GM21381 (cell line): Measurements from ENCODE around the gene MTSS2.
"Not testable (repeated sequence)": the region's sequence is repeated elsewhere in the genome, so short reads cannot be mapped to it uniquely, and the experiment has no call there.

ENCODE experiments used
- ATAC-seq: cut with Tn5 transposase; IDR thresholded peaks from one replicate; pipeline ENCODE4 v1.9.1; 2021; ENCODE audit warnings: mild to moderate bottlenecking, moderate library complexity; ENCODE audit not compliant: unreplicated experiment

MTSS2 gene

DNA sequence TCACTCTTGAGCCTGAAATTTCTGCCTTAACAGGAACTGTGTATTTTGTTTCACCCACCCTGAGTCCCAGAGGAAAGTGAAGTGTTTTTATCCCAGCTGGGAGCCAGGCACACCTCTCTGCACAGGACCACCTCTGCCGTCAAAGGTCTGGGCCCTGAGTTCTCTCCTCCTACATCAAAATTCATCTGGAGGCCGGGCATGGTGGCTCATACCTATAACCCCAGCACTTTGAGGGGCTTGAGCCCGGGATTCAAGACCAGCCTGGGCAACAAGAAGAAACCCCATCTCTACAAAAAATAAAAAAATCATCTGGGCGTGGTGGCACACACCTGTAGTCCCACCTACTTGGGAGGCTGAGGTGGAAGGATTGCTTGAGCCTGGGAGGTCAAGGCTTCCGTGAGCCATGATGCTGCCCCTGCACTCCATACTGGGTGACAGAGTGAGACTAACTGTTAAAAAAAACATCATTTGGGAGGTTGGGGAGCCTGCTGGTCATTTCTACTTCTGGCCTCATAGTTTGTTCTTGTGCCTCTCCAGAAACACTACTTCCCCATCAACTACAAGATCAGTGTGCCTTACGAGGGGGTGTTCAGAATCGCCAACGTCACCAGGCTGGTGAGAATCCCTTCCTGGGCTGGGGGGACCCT, 29.7 kb downstream of the MTSS2 start:
- no peak for ATAC-seq

DNA sequence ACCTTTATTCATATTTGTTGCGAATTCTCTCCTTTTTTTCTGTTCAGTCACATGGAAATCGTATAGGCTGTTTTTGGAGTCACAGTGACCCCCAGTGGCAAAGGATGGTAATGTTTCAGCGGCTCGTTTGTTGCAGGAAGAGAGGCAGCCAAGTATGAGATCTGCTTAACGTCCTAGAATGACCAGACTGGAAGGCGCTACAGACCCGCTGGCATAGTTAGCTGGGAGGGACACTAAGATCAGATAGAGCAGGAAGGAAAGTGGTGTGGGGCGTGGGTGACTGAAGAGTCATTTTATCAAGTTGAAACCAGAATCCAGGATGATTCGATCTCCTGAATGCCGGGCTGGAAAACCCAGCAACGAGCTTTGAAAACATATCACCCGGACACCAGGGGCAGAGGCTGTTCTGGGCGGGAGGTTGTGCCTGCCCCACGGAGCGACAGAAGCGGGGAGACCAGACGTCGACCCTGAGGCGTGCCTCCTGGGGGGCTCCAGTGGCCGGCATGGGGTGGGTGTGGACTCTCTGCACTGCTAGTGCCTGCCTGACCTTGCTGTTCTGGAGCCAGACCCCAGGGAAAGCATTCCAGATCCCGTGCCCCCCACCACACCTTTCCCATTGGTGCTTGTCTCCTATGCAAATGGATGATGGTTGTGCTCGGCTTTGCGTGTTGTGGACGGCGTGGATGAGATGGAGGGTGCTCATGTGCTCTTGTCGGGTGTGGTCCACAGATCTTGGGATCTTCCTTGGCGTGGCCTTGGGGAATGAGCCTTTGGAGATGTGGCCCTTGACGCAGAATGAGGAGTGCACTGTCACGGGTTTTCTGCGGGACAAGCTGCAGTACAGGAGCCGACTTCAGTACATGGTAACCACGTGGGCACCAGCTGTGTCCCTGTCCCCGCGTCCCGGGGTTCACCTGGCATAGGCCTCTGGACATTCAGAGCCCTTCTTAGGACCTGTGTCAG, 31.8 kb downstream of the MTSS2 start:
- ATAC-seq = no peak

DNA sequence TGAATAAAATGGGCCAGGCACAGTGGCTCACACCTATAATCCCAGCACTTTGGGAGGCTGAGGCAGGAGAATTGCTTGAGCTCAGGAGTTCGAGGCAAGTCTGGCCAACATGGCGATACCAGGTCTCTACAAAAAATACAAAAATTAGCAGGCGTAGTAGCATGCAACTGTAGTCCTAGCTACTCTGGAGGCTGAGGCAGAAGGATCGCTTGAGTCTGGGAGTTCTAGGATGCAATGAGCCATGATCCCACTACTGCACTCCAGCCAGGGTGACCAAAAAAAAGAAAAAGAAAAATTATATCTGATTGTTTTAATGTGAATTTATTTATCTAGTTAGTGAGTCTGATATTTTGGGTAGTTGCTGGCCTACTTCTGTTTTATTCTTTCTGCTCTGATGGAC, 32.4 kb downstream of the MTSS2 start:
- ATAC-seq = no peak

DNA sequence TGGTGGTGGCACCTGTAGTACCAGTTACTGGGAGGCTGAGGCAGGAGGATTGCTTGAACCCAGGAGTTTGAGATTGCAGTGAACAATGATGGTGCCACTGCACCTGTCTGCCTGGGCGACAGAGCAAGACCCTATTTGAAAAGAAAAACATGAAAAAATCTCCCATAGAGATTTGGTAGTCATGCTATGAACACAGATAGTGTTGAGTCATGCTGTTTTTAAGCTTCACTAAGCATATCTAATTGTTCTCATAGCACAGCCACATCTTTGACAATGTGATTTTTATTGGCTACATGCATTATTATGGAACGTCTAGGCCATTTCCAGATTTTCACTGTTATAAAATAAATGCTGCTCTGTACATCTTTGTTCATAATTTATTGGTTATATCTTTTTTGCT, 33.5 kb downstream of the MTSS2 start:
- no peak for ATAC-seq

DNA sequence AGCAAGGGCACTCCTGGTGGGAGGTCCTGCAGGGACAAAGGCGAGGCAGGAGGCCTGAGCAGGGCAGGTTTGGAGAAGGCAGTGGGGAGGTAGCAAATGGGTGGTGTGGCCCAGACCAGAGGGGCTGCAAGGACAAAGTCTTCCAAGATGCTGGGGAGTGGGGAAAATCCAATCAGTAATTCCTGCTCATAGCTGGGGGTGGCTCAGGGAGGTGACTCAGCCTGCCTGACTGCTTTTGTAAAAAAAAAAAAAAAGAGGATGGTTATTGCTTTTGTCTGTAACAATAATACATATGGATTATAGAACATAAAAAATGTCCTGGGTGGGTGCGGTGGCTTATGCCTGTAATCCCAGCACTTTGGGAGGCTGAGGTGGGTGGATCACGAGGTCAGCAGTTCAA, 34.3 kb downstream of the MTSS2 start:
- ATAC-seq = no peak

DNA sequence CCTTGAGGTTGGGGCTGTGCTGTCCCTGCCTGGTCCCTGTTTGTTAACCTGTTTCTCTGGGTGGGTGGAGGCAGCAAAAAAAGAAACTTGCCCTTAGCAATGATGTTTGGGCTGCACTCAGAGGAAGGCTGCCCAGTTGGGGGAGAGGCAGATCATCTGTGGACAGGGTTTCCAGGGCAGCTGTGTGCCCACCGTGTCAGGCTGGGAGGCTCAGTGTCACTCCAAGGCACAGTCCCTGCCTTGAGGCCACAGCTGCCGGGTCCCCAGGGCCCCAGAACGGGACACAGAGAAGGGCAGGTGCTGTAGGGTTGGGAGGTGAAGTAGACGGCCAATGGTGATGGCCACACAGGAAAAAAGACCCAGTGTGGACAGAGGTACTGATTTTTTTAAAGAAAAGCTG, 35.6 kb downstream of the MTSS2 start:
- ATAC-seq = no peak

DNA sequence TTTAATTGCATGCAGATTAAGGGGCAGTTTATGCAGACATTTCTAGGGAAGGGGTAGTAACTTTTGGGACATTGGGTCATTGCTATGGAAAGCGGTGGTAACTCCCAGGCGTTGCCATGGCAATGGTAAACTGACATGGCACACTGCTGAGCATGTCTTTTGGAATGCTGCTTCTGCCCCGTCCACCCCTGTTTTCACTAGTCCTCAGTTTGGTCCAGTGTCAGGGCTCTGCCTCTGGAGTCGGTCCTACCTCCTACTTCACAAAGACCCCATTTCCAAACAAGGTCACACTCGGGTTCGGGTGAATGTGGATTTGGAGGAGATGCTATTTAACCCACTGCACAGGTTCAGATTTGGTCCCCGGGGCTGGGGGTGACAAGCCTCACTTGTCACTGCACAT, 36.6 kb downstream of the MTSS2 start:
- ATAC-seq = no peak

DNA sequence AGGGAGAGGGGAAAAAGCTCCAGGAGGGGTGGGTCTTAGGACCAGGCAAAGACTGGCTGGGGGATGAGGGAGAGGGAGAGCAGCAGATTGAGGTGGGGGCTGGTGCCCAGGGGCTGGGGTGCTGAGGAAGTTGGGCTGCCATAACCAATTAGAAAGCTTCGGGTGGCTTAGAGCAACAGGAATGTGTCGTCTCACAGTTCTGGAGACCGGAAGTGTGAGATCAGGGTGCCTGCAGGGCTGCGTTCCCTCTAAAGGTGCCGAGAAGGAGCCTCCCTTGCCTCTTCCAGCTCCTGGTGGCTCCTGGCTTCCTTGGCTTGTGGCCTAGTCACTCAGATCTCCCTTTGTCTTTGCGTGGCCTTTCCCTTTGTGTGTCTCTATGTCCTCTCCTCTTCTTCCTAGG, 37.2 kb downstream of the MTSS2 start:
- no peak for ATAC-seq

DNA sequence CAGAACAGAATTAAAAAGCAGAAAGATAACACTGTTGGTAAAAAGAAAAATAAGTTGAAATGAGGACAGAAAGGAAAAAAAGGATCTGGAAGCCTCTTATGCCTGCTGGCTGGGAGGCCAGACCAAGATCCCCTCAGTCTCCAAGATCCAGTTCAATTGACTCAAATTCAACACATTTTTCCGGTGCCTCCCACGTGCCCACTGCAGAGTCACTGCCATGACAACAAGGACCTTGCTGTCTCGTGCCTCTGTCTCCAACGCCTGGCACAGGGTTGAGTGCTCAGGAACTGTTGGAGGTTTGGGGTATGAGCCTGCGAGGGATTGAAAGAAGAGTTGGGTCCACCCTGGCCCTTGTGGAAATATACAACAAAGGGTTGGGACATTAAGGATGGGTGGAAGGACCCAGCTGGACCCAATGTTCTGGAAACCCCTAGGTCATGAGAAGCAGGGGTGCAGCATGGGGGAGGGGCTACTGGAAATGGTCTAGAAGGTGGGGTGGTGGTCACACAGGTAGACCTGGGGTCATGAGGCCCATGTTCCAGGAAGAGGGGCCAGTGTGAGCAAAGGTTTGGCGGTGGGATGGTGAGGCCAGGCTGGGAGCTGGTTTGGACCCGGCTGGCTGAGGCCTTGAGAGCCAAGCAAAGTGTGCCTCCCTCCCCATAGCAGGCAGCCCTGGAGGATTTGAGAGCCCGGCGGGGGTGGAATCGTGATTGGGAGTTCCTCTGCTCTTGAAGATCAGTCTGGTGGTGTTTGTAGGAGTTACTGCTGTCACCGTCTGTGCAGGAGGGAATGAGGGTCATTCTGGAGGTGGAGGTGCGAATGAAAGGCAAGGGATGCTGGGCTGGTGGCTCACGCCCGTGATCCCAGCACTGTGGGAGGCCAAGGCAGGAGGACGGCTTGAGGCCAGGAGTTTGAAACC, 38.2 kb downstream of the MTSS2 start:
- no peak for ATAC-seq

DNA sequence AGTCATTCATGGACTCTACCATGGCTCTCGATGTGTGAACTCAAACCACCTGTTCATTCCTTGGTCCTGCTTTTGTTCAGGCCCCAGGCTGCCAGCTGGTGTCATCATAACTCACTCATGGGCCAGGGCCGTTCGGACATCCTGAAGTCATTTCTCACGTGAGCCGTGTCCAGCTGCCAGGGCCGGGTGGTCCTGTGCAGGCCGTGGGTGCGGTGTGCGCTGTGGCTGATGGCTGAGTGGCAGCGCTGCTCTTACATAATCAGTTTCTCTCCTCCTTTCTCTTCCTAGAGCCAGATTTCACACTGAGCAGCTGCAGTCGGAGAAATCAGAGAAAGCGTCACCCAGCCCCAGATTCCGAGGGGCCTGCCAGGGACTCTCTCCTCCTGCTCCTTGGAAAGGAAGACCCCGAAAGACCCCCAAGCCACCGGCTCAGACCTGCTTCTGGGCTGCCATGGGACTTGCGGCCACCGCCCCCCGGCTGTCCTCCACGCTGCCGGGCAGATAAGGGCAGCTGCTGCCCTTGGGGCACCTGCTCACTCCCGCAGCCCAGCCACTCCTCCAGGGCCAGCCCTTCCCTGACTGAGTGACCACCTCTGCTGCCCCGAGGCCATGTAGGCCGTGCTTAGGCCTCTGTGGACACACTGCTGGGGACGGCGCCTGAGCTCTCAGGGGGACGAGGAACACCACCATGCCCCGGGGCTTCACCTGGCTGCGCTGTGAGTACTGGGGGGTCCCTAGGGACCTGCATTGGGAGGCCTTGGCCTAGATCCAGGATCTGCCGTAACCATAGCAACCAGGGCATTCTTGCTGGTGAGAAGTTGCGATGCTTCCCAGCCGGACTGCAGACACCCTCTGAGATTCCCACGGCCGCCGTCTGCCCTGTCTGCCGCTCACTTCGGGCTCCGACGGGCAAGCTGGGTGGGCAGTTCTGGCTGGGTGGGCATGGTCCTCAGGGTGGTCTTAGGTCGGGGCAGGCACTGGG, 39.3 kb downstream of the MTSS2 start, which contains the start of gene IL34:
Gene IL34, plus strand, starts transcription at position 300 of the 982 bp plus-strand sequence. Its CDS starts 389 bp downstream, at position 689.
- no peak for ATAC-seq

DNA sequence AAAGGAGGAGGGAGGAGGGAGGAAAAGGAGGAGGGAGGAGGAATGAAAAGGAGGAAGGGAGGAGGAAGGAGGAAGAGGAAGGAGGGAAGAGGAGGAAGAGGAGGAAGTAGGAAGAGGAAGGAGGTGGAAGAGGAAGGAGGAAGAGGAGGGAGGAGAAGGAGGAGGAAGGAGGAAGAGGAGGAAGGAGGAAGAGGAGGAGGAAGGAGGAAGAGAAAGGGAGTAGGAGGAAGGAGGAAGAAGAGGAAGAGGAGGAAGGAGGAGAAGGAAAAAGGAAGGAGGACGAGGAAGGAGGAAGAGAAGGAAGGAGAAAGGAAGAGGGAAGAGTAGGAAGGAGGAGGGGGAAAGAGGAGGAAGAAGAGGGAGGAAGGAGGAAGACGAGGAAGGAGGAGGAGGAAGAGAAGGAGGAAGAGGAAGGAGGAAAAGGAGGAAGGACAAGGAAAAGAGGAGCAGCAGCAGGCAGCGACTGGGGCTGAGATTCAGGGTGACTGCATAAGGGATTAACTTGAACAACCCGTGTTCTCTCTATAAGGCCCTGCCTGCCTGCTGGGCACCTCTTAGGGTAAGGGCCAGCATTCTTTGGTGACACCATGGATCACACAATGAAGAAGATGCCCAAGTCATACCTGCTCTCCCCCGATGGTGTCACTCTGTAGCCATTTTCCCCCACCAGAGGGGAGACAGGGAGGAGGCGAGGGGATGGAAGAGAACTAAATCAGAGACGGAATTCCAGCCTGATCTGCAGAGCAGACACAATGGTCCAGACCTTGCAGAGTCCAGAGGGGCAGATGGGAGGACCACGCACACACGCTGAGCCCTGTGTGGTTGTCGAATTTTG, 40.9 kb downstream of the MTSS2 start:
- no peak for ATAC-seq

DNA sequence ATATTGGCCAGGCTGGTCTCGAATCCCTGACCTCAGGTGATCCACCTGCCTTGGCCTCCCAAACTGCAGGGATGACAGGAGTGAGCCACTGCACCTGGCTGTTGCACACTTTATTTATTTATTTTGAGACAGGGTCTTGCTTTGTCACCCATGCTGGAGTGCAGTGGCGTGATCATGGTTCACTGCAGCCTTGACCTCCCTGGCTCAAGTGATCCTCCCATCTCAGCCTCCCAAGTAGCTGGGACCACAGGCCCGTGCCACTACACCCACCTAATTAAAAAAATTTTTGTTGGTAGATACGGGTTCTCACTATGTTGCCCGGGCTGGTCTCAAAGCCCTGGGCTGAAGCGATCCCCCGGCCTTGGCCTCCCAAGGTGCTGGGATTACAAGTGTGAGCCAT, 42.6 kb downstream of the MTSS2 start:
- not testable (repeated sequence) for ATAC-seq

DNA sequence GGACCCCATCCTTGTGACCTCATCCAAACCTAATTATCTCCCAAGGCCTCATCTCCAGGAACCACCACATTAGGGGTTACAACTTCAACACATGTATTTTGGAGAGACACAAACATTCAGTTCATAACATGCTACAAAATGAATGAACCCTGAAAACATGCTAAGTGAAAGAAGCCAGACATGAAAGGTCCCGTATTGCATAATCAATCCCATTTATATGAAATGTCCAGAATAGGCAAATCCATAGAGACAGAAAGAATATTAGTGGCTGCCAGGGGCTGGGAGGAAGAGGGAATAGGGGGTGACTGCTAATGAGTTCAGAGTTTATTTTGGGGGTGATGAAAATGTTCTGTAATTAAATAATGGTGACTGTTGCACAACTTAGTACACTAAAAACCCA, 43.2 kb downstream of the MTSS2 start:
- ATAC-seq = no peak

DNA sequence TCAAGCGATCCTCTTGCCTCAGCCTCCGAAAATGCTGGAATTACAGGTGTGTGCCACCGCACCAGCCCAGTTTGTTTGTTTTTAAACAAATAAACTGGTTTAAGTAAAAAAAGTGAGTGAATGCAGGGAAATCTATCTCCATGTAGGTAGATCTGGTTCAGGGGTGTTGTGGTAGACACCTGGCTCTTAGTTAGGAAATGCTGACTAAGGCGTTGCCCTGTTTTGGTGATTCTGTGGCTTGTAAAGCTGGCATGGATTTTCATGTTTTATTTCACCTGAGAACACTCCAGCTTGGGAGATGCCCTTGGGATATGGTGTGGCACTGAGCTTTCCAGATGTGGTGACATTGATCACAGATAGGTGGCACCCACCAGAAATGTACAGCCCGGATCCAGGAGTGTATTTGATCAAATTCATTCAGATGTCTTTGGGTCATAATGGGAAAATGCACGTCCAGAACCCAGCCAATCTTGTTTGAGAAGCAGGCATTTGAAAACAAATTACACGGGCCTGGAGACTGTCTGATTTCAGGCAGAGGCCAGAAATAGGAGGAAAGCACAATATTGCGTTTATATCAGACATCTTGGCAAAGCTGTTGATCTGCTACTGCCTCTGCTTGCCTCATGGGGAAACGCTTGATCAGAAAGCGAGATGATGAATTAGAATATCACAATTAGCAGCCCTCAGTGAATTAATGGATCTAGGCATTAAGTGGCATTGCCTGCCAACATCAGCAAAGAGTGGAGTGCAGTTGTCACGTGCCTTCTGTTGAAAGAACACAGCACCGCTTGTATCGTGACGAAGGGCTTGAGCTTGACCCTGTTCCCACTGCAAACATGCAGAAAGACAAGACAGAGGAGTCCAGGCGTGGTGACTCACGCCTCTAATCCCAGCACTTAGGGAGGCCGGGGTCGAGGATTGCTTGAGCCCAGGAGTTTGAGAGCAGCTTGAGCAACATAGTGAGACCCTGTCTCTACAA, 46.8 kb downstream of the MTSS2 start:
- no peak for ATAC-seq
